ENCODE results near the gene PPP1R10. TPM values are rescaled to one million over a fixed set of nuclear protein-coding genes. Genes with fewer than 3 reads are reported as not detected.

The PPP1R10 gene
- total and polyA plus RNA-seq, 2 of the 13 experiments (the other 11 are each of a cell fraction or from before 2014, with no cell fraction given), result 26.3 to 38.4 TPM

DNA sequence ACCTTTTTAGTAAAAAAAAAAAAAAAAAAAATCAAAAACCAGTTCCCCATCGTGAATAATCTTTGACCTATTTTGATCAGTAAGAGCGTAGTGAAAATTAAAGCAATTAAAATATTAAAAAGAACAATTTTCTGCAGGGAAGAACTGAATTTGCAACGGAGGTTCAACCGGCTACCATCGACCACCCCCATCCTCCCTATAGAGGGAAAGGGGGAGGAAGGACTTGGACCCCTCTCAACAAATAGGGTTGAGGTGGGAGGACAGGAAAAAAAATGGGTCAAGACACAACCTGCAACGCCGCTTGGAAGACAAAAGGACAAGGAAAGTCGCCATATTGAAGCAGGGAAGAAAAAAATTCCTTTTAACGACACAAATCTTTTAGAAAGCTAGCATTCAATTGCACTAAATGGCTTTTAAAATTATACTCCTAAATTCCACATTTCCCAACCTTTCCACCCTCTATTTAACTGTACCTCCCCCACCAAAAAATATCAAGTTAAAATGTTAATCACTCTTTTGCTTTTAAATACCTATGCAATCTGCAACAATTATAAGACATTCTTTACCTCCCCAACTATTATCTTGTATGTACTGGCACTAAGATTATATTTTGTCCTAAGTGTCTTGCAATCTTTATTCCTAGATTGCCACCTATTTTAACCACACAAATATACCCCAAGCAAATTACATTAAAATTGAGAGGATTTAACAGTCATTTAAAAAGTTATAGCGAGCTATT, 1.7 kb downstream of the PPP1R10 start (continued):
- TF ChIP-seq ZNF704 (CRISPR knock-in tag; IDR thresholded peaks at IDR 0.05; ENCODE audit: borderline replicate concordance) (0 out of 2 replicates have a peak, but pooled peaks have one; percentile 15), ZGPAT (CRISPR knock-in tag; IDR thresholded peaks at IDR 0.05) (peak; percentile 16; the same call in 1 of the 2 replicates), TOE1 (CRISPR knock-in tag; IDR thresholded peaks at IDR 0.05) (no peak; the same call in 1 of the 2 replicates), GATAD2A (CRISPR knock-in tag; IDR thresholded peaks at IDR 0.05) (peak; percentile 3; the same call in 1 of the 2 replicates), AKAP8 (CRISPR knock-in tag; IDR thresholded peaks at IDR 0.05) (peak; percentile 46; the same call in 1 of the 2 replicates), KAT7 (CRISPR knock-in tag; IDR thresholded peaks at IDR 0.05; ENCODE audit: borderline replicate concordance) (peak; percentile 95; the same call in 1 of the 2 replicates), MTF2 (CRISPR knock-in tag; IDR thresholded peaks at IDR 0.05; ENCODE audit: borderline replicate concordance) (no peak), RFX5 (IDR thresholded peaks at IDR 0.05; ENCODE audit: low read depth, low read length) (no peak), NCOA5 (CRISPR knock-in tag; IDR thresholded peaks at IDR 0.05) (0 out of 2 replicates have a peak, but pooled peaks have one; percentile 63), ARNTL (CRISPR knock-in tag; IDR thresholded peaks at IDR 0.05) (0 out of 2 replicates have a peak, but pooled peaks have one; percentile 2), MBNL3 (CRISPR knock-in tag; conservative IDR thresholded peaks at IDR 0.05) (peak; percentile 86), ZNF556 (CRISPR knock-in tag; IDR thresholded peaks at IDR 0.05; ENCODE audit: borderline replicate concordance) (0 out of 2 replicates have a peak, but pooled peaks have one; percentile 14), JUN (CRISPR knock-in tag; IDR thresholded peaks at IDR 0.05) (0 out of 2 replicates have a peak, but pooled peaks have one; percentile 31), HNRNPK (IDR thresholded peaks at IDR 0.05; ENCODE audit: low read depth, low read length, poor library complexity, severe bottlenecking) (peak; percentile 97), ZNF569 (CRISPR knock-in tag; IDR thresholded peaks at IDR 0.05; ENCODE audit: borderline replicate concordance) (peak; percentile 52; the same call in 1 of the 2 replicates), ASH2L (IDR thresholded peaks at IDR 0.05; ENCODE audit: insufficient read length, low read depth, low read length) (peak; percentile 4), FIP1L1 (IDR thresholded peaks at IDR 0.05; ENCODE audit: borderline replicate concordance, insufficient read depth, low read depth, low read length) (0 out of 2 replicates have a peak, but pooled peaks have one; percentile 52), REL (CRISPR knock-in tag; conservative IDR thresholded peaks at IDR 0.05) (peak; percentile 12; the same call in 1 of the 2 replicates)
- TF ChIP-seq, protein P1, sequence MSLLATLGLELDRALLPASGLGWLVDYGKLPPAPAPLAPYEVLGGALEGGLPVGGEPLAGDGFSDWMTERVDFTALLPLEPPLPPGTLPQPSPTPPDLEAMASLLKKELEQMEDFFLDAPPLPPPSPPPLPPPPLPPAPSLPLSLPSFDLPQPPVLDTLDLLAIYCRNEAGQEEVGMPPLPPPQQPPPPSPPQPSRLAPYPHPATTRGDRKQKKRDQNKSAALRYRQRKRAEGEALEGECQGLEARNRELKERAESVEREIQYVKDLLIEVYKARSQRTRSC (CRISPR knock-in tag; IDR thresholded peaks at IDR 0.05; ENCODE audit: low read depth), result peak; percentile 10; the same call in 1 of the 2 replicates
- TF ChIP-seq, protein P2, sequence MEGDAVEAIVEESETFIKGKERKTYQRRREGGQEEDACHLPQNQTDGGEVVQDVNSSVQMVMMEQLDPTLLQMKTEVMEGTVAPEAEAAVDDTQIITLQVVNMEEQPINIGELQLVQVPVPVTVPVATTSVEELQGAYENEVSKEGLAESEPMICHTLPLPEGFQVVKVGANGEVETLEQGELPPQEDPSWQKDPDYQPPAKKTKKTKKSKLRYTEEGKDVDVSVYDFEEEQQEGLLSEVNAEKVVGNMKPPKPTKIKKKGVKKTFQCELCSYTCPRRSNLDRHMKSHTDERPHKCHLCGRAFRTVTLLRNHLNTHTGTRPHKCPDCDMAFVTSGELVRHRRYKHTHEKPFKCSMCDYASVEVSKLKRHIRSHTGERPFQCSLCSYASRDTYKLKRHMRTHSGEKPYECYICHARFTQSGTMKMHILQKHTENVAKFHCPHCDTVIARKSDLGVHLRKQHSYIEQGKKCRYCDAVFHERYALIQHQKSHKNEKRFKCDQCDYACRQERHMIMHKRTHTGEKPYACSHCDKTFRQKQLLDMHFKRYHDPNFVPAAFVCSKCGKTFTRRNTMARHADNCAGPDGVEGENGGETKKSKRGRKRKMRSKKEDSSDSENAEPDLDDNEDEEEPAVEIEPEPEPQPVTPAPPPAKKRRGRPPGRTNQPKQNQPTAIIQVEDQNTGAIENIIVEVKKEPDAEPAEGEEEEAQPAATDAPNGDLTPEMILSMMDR (CRISPR knock-in tag; IDR thresholded peaks at IDR 0.05), result 0 out of 2 replicates have a peak, but pooled peaks have one; percentile 4
- TF ChIP-seq, protein P3, sequence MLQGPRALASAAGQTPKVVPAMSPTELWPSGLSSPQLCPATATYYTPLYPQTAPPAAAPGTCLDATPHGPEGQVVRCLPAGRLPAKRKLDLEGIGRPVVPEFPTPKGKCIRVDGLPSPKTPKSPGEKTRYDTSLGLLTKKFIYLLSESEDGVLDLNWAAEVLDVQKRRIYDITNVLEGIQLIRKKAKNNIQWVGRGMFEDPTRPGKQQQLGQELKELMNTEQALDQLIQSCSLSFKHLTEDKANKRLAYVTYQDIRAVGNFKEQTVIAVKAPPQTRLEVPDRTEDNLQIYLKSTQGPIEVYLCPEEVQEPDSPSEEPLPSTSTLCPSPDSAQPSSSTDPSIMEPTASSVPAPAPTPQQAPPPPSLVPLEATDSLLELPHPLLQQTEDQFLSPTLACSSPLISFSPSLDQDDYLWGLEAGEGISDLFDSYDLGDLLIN (CRISPR knock-in tag; IDR thresholded peaks at IDR 0.05; ENCODE audit: borderline replicate concordance), result no peak
